ENCODE data around the gene CRISPLD2. TPM values are rescaled to one million over a fixed set of nuclear protein-coding genes. Genes with fewer than 3 reads are reported as not detected.

CRISPLD2 gene
- total RNA-seq, 1 donor from 2014 or later, result 6.1 TPM

- no peak for DNase-seq (ENCODE audit: low read depth)
Measured at GRCh38 chr16:84879569-84880487, 60.0 kb downstream of the CRISPLD2 start.

DNA sequence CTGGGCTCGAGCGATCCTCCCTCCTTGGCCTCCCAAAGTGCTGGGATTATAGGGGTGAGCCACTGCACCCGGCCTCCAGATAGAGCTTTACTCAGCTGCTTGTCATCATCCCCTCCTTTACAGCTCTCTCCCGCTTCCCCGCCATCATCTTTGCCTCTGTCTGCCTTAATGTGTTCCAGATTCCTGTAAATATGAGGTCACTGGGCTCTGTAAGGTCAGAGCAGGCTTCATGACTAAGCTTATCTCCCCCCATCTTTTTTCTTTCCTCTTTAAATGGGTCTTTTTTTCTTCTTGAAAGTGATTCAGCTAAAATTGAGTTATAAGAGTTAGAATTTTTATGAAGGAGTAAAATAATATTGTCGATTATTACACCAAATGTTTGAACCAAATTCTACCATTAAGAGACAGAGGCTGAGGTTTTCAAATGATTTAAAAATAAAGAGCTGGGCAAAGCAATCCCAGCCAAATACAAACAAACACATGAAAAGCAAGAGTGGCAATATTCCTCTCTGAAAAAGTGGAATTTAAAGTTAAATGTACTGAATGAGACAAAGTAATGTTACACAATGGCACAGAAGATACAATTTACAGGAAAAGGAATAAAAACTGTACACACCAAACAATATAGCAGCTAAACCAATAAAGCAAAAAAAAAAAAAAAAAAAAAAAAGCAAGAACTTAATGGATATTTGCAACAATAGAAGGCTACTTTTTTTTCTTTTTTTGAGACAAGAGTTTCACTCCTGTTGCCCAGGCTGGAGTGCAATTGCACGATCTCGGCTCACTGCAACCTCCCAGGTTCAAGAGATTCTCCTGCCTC lies 62.1 kb downstream of the CRISPLD2 start:
- peak; percentile 32 for DNase-seq (ENCODE audit: low read depth)

DNA sequence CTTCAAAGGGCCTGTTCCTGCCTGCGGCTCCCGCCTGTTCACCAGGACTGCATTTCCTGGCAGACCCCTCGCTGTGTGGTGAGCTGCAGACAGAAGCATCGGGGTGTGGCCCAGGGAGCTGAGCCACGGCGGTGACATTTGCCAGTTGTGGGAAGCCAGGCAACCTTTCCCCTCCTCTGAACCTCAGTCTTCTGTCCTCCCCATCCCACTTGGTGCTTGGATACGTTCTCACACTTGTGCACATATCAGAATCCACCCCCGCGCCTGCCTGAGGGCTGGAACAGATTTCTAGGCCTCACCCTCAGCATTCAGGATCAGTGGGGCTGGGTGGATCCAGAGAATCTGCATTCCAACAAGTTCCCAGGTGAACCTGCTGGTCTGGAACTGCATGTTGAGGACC lies 63.5 kb downstream of the CRISPLD2 start:
- DNase-seq (ENCODE audit: low read depth), result peak; percentile 14

DNA sequence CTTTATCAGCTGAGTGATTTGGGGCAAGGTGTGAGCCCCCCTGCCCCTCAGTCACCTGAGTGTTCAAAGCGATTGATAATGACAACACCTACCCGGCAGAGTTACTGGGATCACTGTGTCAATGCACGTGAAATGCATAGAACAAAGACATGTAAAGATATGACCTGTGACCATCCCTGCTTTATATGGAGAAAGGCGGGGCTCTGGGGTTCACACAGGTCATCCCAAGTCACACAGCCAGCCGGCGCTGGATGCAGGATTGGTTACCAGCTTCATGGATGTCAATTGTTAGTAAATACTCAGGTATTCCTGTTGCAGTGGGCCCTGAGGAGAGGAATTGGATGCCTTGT lies 64.4 kb downstream of the CRISPLD2 start:
- no peak for DNase-seq (ENCODE audit: low read depth)

- no peak for DNase-seq (ENCODE audit: low read depth)
Measured at GRCh38 chr16:84884596-84885341, 65.0 kb downstream of the CRISPLD2 start.

- DNase-seq (ENCODE audit: low read depth), result no peak
Measured at GRCh38 chr16:84885342-84885910, 65.6 kb downstream of the CRISPLD2 start.

DNA sequence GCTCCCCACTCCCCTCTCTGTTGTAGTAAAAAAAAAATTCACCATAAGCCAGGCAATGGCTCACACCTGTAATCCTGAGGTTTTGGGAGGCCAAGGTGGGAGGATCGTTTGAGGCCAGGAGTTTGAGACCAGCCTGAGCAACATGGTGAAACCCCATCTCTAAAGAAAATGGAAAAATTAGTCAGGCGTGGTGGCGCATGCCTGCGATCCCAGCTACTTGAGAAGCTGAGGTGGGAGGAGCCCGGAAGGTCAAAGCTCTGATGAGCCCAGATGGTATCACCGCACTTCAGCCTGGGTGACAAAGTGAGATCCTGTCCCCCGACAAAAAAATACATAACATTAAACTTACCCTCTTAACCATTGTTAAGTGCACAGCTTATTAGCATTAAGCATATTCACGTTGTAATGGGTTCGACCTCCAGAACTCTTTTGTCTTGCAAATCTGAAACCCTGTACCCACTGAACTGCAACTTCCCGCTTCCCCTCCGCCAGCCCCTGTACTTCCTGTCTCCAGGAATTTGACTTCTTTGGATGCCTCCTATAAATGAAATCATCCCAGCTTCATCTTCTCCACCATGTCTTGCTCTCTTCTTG lies 66.8 kb downstream of the CRISPLD2 start:
- DNase-seq (ENCODE audit: low read depth), result no peak

GRCh38 chr16:84887207-84887606 lies 67.4 kb downstream of the CRISPLD2 start:
- DNase-seq (ENCODE audit: low read depth), result no peak

DNA sequence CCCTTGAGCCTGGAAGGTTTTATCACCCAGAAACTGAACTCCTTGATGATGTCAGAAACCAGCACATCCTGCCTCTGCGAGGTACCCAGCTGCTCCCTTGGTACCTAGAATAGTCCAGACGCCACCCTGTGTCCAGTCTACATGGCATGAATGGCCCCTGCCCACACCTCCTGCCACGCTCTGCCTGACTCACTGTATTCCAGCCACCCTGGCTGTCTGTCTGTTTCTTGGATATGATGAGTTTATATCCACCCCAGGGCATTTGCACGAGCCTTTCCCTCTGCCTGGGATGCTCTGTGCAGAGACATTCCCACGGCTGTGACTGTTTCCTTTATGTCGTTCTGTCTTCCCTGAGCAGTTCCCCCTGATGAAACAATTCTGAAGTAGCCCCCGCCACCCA lies 68.7 kb downstream of the CRISPLD2 start:
- DNase-seq (ENCODE audit: low read depth), result no peak

DNA sequence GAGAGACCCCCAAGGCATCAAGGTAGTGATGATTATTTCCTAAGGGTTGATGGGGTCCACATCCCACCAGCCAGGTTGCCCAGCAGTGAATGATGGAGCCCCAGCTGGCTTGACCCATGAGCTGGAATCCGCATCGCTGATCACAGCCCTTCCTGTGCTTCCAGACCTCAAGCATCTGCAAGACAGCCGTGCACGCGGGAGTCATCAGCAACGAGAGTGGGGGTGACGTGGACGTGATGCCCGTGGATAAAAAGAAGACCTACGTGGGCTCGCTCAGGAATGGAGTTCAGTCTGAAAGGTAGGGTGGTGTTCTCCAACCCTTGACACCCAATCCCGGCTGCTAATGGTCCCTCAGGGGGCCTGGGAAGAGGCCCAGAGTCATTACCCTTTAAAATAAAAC lies 69.3 kb downstream of the CRISPLD2 start:
- DNase-seq (ENCODE audit: low read depth), result no peak

- no peak for DNase-seq (ENCODE audit: low read depth)
Measured at GRCh38 chr16:84890427-84890826, 70.6 kb downstream of the CRISPLD2 start.

DNA sequence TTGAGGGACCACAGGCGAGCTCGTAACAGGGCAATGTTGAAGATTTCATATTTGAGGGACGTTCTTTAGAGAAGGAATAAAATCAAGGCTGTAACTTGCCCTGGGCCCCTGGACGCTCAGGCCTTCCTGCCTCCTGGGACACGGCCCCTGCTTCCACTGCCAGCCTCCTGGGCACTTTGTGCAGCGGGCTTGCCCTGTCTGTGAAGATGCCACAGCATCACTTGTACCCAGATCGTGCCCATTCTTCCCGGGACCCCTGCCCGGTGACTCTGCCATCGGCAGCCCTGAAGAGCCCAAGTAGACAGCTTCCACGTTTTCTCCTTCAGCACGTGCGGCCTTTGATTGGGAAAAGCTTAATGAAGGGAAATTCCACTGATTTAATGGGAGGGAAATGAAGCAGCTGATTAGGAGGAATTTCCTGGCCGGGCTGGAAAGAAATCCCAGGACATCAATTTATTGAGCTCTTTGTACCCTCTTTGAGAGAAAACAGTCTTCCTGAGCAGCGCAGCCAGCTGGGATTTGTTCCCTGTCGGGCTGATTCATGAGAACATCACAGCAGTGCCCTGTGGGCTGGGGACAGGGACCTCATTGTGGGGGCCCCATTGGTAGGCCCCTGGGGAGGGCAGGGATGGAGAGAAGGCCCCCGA lies 71.5 kb downstream of the CRISPLD2 start:
- DNase-seq (ENCODE audit: low read depth), result no peak

- no peak for DNase-seq (ENCODE audit: low read depth)
Measured at GRCh38 chr16:84892097-84892496, 72.3 kb downstream of the CRISPLD2 start.

GRCh38 chr16:84893467-84893848 lies 73.7 kb downstream of the CRISPLD2 start:
- DNase-seq (ENCODE audit: low read depth), result no peak

GRCh38 chr16:84893849-84894599 lies 74.2 kb downstream of the CRISPLD2 start:
- DNase-seq (ENCODE audit: low read depth), result no peak

DNA sequence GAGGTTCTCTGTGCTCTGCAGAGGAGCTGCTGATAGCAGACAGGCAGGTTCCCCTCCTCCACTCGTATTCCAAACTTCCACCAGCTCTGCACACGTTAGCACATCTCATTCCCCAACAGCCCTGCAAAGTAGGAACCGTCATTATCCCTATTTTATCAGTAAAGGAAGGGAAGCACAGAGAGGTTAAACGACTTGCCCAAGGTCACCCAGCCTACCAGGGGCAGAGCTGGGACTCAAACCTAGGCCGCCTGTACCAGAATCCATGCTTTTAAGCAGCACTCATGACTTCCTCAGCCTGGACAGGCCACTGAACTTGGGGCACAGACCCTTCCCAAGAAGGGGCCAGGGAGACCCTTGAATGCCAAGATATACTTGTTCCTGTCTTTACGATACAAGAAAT lies 75.2 kb downstream of the CRISPLD2 start:
- DNase-seq (ENCODE audit: low read depth), result no peak

DNA sequence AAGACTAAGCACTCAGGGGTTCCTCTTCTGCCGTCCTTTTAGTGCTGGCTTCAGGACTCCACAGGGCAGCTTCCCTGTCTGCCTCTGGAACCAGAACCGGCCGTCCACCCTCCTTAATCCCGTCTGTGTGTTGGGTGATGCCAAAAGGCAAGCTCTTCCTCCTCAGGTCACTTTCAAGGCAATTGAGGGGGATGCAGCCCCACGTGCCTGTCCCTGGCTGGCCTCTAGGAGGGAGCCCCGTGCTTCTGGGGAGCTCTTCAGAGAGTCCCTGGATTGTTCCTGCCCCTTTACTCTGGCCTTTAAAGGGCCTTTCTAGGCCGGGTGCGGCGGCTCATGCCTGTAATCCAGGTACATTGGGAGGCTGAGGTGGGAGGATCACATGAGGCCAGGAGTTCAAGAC lies 77.1 kb downstream of the CRISPLD2 start:
- no peak for DNase-seq (ENCODE audit: low read depth)

- no peak for DNase-seq (ENCODE audit: low read depth)
Measured at GRCh38 chr16:84897911-84898377, 78.2 kb downstream of the CRISPLD2 start.

- no peak for DNase-seq (ENCODE audit: low read depth)
Measured at GRCh38 chr16:84898447-84898846, 78.7 kb downstream of the CRISPLD2 start.

DNA sequence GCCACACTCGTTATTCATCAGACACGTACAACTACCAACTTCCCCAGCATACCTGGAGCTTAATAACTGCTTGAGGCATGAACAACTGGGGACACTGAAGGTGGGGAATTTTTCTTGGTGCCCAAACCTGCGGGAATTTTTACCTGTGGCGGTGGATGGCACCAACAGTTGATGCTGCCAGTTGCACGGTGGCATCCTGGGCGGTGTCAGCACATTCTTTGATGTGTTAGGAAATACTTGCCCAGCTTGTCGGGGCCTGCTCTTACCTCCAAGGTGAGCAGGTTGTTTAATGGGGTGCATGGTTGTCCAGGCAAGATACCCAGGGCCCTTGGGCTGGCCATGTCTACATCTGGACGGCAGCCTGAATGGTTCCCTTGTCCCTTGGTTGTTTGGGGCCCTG lies 79.6 kb downstream of the CRISPLD2 start:
- no peak for DNase-seq (ENCODE audit: low read depth)
